Kidney epithelial cell (primary cell): ENCODE data around the gene PINLYP. TPM values are rescaled to one million over a fixed set of nuclear protein-coding genes. Genes with fewer than 3 reads are reported as not detected.

Experiments used
- DNase-seq: peaks from one replicate; pipeline ENCODE4 v3.0.0-alpha.2; 2010; ENCODE audit warnings: low read depth
- H3K27me3 ChIP-seq: 2 replicates; pipeline ENCODE4 v1.6.0; 2011; ENCODE audit warnings: low read length; ENCODE audit not compliant: control insufficient read depth, insufficient read depth
- H3K36me3 ChIP-seq: 2 replicates; pipeline ENCODE4 v1.5.1; 2011; ENCODE audit warnings: low read length; ENCODE audit not compliant: control insufficient read depth, insufficient read depth
- H3K4me3 ChIP-seq: 2 replicates; pipeline ENCODE4 v1.5.1; 2011; ENCODE audit warnings: low read depth, mild to moderate bottlenecking, control low read depth, low read length
- total RNA-seq: library from RNA; depleted of rRNA; stranded (reverse); fragments of >200 nt; gene quantifications from 2 replicates; pipeline ENCODE4 v1.2.3, GENCODE V29; 2015
- TF ChIP-seq, protein P1 (sequence below): IDR thresholded peaks from 2 replicates; pipeline ENCODE4 v1.5.1; 2011; ENCODE audit warnings: mild to moderate bottlenecking, moderate library complexity, low read length, control low read depth, inconsistent platforms; ENCODE audit not compliant: insufficient read depth, poor library complexity, severe bottlenecking

The PINLYP gene
- total RNA-seq, 1 donor from 2014 or later = 3.1 TPM

DNA sequence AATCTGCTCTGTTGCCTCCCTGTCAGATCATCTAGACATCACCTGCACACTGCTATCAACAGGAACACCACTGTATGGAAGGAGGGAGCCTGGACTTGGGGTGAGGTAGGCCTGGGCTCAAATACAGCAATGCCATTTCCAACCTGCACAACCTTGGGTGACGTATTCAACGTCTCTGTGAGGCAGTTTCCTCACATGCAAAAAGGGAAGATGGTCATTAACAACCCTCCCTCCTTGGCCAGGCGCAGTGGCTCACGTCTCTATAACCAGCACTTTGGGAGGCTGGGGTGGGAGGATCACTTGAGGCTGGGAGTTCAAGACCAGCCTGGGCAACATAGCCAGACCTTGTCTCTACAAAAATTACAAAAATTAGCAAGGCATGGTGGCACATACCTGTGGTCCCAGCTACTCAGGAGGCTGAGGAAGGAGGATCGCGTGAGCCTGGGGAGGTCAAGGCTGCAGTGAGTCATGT, 13.3 kb upstream of the PINLYP start:
- TF ChIP-seq, protein P1, sequence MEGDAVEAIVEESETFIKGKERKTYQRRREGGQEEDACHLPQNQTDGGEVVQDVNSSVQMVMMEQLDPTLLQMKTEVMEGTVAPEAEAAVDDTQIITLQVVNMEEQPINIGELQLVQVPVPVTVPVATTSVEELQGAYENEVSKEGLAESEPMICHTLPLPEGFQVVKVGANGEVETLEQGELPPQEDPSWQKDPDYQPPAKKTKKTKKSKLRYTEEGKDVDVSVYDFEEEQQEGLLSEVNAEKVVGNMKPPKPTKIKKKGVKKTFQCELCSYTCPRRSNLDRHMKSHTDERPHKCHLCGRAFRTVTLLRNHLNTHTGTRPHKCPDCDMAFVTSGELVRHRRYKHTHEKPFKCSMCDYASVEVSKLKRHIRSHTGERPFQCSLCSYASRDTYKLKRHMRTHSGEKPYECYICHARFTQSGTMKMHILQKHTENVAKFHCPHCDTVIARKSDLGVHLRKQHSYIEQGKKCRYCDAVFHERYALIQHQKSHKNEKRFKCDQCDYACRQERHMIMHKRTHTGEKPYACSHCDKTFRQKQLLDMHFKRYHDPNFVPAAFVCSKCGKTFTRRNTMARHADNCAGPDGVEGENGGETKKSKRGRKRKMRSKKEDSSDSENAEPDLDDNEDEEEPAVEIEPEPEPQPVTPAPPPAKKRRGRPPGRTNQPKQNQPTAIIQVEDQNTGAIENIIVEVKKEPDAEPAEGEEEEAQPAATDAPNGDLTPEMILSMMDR = no peak
- no peaks in the 10 kb centered on the region for H3K27me3 ChIP-seq
- DNase-seq = no peak
- peaks cover 2% of the 10 kb centered on the region for H3K36me3 ChIP-seq
- H3K4me3 ChIP-seq = no peak overlapping the region

DNA sequence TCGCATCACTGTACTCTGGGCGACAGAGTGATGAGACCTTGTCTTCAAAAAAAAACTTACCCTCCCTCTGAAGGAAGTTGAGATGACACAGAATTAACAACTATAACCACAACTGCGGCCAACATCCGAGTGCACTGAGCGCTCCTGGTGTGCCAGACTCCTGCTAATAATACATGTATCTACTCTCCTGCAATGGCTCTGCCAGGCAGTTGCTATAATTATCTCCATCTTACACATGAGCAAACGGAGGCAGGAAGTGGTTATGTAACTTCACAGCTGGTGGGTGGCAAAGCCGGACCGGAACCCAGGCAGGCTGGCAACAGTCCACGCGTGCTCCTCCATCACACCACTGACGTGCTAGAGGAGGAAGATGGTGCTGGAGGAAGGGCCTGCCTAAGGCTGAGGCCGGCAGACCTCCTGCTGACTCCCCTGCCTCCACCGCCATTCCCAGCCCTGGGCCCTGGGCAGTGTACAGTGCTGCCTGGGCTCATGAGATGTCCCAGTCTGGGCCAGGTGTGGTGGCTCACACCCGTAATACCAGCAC, 12.8 kb upstream of the PINLYP start:
- peaks cover 2% of the 10 kb centered on the region for H3K36me3 ChIP-seq
- TF ChIP-seq, protein P1 = no peak
- no peaks in the 10 kb centered on the region for H3K27me3 ChIP-seq
- H3K4me3 ChIP-seq = no peak overlapping the region
- DNase-seq = peak; percentile 29

DNA sequence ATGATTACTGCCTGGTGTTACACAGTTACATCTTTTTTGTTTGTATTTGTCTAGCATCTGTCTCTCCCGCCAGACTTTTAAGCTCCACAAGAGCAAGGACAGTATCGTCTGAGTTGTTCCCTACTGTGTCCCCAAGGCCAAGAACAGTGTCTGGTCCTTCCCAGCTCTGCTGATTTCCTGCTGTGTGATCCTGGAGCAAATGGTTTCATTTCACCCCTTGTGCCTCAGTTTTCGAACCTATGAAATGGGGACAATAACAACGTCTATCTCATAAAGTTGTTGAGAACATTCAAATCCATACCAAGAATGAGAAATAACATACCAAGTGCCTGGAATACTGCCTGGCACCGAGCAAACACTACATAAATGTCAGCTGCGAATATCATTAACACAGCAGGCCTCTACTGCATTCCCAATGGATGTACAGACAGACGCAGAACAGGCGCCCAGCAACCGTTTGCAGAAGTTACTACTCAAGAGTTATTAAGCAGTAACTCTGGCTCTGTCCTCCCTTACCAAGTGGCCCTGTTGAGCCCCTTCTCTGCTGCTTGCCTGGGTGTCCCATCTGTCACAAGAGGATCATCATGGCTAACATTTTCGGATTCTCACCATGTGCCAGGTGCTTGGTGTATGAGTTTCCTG, 11.7 kb upstream of the PINLYP start:
- H3K4me3 ChIP-seq = no peak overlapping the region
- H3K36me3 ChIP-seq = peaks cover 2% of the 10 kb centered on the region
- TF ChIP-seq, protein P1 = no peak
- H3K27me3 ChIP-seq = no peaks in the 10 kb centered on the region
- DNase-seq = no peak

DNA sequence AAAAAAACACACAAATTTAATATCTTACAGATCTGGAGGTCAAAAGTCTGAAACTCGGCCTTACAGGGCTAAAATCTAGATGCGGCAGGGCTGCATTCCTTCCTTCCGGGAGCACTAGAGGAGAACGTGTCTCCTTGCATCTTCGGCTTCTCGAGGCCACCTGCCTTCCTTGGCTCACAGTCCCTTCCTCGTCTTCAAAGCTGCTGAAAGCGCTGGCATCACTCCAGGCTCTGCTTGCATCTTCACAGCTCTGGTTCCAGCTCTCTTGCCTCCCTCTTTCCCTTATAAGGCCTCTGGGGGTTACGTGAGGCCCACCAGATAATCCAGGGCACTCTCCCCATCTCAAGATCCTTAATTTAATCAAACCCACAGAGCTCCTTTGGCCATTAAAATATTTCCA, 10.8 kb upstream of the PINLYP start:
- Histone ChIP-seq H3K27me3 (no peaks in the 10 kb centered on the region), H3K36me3 (peaks cover 2% of the 10 kb centered on the region), H3K4me3 (no peak overlapping the region)
- no peak for DNase-seq
- TF ChIP-seq, protein P1 = no peak

DNA sequence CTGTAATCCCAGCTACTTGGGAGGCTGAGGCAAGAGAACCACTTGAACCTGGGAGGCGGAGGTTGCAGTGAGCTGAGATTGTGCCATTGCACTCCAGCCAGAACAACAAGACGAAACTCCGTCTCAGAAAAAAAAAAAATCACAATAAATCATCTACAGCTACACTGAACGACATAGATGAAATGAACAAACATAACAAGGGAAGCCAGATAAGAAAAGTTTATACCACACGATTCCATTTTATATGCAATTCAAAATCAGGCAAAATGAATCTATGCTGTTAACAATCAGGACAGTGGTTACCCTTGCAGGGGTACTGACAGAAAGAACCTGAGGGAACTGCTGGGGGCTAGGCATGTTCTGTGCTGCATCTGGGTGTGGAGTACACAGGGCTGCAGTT, 5.9 kb upstream of the PINLYP start:
- no peaks in the 10 kb centered on the region for H3K36me3 ChIP-seq
- H3K27me3 ChIP-seq = no peaks in the 10 kb centered on the region
- no peak for DNase-seq
- H3K4me3 ChIP-seq = no peak overlapping the region
- TF ChIP-seq, protein P1 = no peak
